ENCODE measurements around the gene NEIL1. TPM values are rescaled to one million over a fixed set of nuclear protein-coding genes. Genes with fewer than 3 reads are reported as not detected.
"Not testable (repeated sequence)": the region's sequence is repeated elsewhere in the genome, so short reads cannot be mapped to it uniquely, and the experiment has no call there.

NEIL1 gene
- total RNA-seq, 2 experiments from 2014 or later = 2.8 to 3.2 TPM

DNA sequence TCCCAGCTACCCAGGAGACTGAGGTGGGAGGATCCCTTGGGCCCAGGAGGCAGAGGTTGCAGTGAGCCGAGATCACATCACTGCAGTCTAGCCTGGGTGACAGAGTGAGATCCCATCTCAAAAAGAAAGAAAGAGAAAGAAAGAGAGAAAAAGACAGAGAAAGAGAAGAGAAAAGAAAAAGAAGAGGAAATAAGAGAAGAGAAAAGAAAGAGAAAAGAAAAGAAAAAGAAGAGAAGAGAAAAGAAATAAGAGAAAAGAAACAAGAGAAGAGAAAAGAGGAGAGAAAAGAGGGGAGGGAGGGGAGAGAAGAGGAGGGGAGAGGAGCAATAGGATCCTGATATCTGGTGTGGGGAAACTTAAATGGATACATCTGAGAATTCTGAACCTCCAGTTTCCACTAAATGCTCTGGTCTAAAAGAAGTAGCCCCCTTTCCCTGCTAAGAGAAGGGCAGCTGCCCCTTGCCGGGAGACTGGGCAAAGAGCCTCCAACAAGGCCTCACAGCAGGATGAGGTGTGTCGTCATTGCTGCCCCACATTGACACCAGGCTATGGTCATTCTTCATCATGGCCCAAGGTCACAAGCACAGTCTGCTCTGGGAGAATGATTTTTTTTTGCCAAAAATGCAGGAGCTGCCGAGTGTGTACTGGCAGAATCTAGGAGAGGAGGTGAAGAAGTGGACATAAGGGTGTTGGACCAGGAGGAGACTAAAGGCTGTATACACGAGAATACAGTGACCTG, 32.1 kb upstream of the NEIL1 start:
- DNase-seq (no peak), ATAC-seq (no peak)
- Mint-ChIP-seq H3K9me3 (ENCODE audit: insufficient read depth) (no peaks in the 10 kb centered on the region), H3K4me3 (no peak overlapping the region), H3K27ac (no peak overlapping the region), H3K36me3 (ENCODE audit: low read depth) (no peaks in the 10 kb centered on the region), H3K4me1 (ENCODE audit: low read depth) (peaks cover 10% of the 10 kb centered on the region), H3K27me3 (ENCODE audit: low read depth) (peaks cover 9% of the 10 kb centered on the region)
- POLR2A ChIA-PET = no interaction called here
- CTCF ChIA-PET = no interaction called here

GRCh38 chr15:75319231-75319897, 27.5 kb upstream of the NEIL1 start:
- CTCF ChIA-PET; H3K27me3 Mint-ChIP-seq (ENCODE audit: low read depth); H3K36me3 Mint-ChIP-seq (ENCODE audit: low read depth); H3K4me1 Mint-ChIP-seq (ENCODE audit: low read depth); POLR2A ChIA-PET; ATAC-seq; DNase-seq; H3K9me3 Mint-ChIP-seq (ENCODE audit: insufficient read depth); H3K4me3 Mint-ChIP-seq; H3K27ac Mint-ChIP-seq: not testable (repeated sequence)

GRCh38 chr15:75321711-75322110, 25.1 kb upstream of the NEIL1 start:
- H3K27ac Mint-ChIP-seq = no peak overlapping the region
- no peaks in the 10 kb centered on the region for H3K4me1 Mint-ChIP-seq (ENCODE audit: low read depth)
- H3K9me3 Mint-ChIP-seq (ENCODE audit: insufficient read depth) = no peaks in the 10 kb centered on the region

GRCh38 chr15:75325922-75326321, 20.9 kb upstream of the NEIL1 start:
- no peak overlapping the region for H3K4me3 Mint-ChIP-seq
- ChIA-PET POLR2A (no interaction called here), CTCF (no interaction called here)
- no peak overlapping the region for H3K27ac Mint-ChIP-seq
- no peaks in the 10 kb centered on the region for H3K9me3 Mint-ChIP-seq (ENCODE audit: insufficient read depth)
- no peaks in the 10 kb centered on the region for H3K36me3 Mint-ChIP-seq (ENCODE audit: low read depth)
- H3K27me3 Mint-ChIP-seq (ENCODE audit: low read depth) = peaks cover 6% of the 10 kb centered on the region
- DNase-seq (no peak), ATAC-seq (no peak)
- H3K4me1 Mint-ChIP-seq (ENCODE audit: low read depth) = no peaks in the 10 kb centered on the region

More at GRCh38 chr15:75321711-75322110, 25.1 kb upstream of the NEIL1 start:
- no peak overlapping the region for H3K4me3 Mint-ChIP-seq
- no peaks in the 10 kb centered on the region for H3K36me3 Mint-ChIP-seq (ENCODE audit: low read depth)
- ATAC-seq (no peak), DNase-seq (no peak)
- peaks cover 9% of the 10 kb centered on the region for H3K27me3 Mint-ChIP-seq (ENCODE audit: low read depth)
- CTCF ChIA-PET = no interaction called here
- POLR2A ChIA-PET = no interaction called here

DNA sequence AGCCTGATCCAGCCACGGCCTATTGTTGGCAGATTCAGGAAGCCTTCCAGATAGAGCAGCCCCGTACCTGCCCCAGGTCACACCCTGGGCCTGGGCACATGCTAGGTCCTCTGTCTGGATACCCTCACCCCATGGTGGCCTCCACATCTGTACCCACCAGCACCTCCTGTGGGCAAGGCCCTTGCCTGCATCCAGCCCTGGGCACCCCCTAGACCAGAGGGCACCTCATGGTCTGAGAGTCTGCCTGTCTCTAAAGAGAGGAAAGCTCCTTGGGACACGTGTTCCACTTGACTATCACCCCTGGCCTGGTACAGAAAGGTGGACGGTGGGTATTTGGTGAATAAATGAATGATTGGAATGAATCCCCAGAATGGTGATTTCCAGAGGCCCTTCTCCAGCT, 19.8 kb upstream of the NEIL1 start:
- no peak overlapping the region for H3K27ac Mint-ChIP-seq
- POLR2A ChIA-PET = no interaction called here
- no peaks in the 10 kb centered on the region for H3K4me1 Mint-ChIP-seq (ENCODE audit: low read depth)
- DNase-seq (no peak), ATAC-seq (no peak)
- H3K27me3 Mint-ChIP-seq (ENCODE audit: low read depth) = peaks cover 3% of the 10 kb centered on the region
- H3K4me3 Mint-ChIP-seq = no peak overlapping the region
- H3K36me3 Mint-ChIP-seq (ENCODE audit: low read depth) = no peaks in the 10 kb centered on the region
- H3K9me3 Mint-ChIP-seq (ENCODE audit: insufficient read depth) = no peaks in the 10 kb centered on the region
- CTCF ChIA-PET = no interaction called here

DNA sequence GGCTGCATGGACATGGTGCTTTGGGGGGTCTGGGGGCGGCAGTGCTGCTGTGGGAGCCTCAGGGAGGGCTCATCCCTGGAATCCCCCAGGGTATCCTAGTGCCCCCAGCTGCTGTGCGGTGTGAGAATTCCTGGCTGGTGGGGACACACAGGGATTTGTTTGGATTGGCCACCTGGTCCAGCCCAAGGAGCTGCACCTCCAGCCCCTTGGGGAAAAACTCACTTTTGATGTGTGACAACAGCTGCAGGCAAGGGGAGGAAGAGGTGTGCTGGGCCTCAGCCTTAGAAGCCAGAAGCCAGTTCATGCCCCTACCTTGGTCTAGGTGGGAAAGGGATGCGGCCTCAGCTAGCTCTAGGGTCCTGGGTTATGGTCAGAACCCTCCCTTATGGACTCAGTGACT, 19.3 kb upstream of the NEIL1 start:
- CTCF ChIA-PET = no interaction called here
- H3K27ac Mint-ChIP-seq = no peak overlapping the region
- H3K36me3 Mint-ChIP-seq (ENCODE audit: low read depth) = no peaks in the 10 kb centered on the region

GRCh38 chr15:75328493-75329314, 18.1 kb upstream of the NEIL1 start:
- POLR2A ChIA-PET = interaction anchor here (0.6 kb wide), 1 partner anchor 312 kb away, joined by 3 read pairs; no protein-coding TSS in a partner anchor
- Mint-ChIP-seq H3K36me3 (ENCODE audit: low read depth) (no peaks in the 10 kb centered on the region), H3K4me3 (no peak overlapping the region), H3K27ac (no peak overlapping the region), H3K4me1 (ENCODE audit: low read depth) (no peaks in the 10 kb centered on the region), H3K27me3 (ENCODE audit: low read depth) (peaks cover 3% of the 10 kb centered on the region), H3K9me3 (ENCODE audit: insufficient read depth) (no peaks in the 10 kb centered on the region)
- CTCF ChIA-PET = no interaction called here
- DNase-seq = no peak
- ATAC-seq = no peak

More for the DNA sequence above, 19.3 kb upstream of the NEIL1 start:
- Mint-ChIP-seq H3K4me1 (ENCODE audit: low read depth) (no peaks in the 10 kb centered on the region), H3K4me3 (no peak overlapping the region), H3K27me3 (ENCODE audit: low read depth) (peaks cover 4% of the 10 kb centered on the region), H3K9me3 (ENCODE audit: insufficient read depth) (no peaks in the 10 kb centered on the region)
- POLR2A ChIA-PET = interaction anchor here (0.6 kb wide), 1 partner anchor 240 kb away, joined by 3 read pairs; no protein-coding TSS in a partner anchor
- DNase-seq = no peak
- ATAC-seq = no peak

DNA sequence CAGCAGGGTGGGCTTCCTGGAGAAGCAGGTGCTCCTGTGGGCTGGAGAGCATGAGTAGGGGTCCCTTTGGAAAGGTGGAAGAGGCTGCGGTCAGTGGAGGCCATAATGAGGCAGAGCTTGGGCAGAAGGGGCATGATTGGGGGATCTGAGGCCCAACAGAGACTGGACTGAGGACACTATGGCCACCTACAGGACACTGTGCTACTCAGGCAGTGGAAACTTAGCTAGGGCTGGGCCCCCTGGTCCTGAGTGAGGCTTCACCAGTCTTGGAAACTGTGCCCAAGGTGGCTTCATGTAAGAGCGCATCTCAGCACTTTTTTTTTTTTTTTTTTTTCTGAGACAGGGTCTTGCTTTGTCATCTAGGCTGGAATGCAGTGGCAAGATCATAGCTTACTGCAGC, 17.3 kb upstream of the NEIL1 start:
- Mint-ChIP-seq H3K4me1 (ENCODE audit: low read depth) (no peaks in the 10 kb centered on the region), H3K27ac (no peak overlapping the region), H3K9me3 (ENCODE audit: insufficient read depth) (no peaks in the 10 kb centered on the region), H3K36me3 (ENCODE audit: low read depth) (no peaks in the 10 kb centered on the region), H3K4me3 (no peak overlapping the region), H3K27me3 (ENCODE audit: low read depth) (peaks cover 3% of the 10 kb centered on the region)
- DNase-seq (no peak), ATAC-seq (no peak)
- ChIA-PET CTCF (no interaction called here), POLR2A (no interaction called here)

GRCh38 chr15:75332093-75332492, 14.7 kb upstream of the NEIL1 start:
- H3K9me3 Mint-ChIP-seq (ENCODE audit: insufficient read depth); H3K27ac Mint-ChIP-seq; POLR2A ChIA-PET; H3K36me3 Mint-ChIP-seq (ENCODE audit: low read depth); CTCF ChIA-PET; DNase-seq; ATAC-seq; H3K4me3 Mint-ChIP-seq; H3K27me3 Mint-ChIP-seq (ENCODE audit: low read depth): not testable (repeated sequence)
- H3K4me1 Mint-ChIP-seq (ENCODE audit: low read depth) = peaks cover 16% of the 10 kb centered on the region

GRCh38 chr15:75333654-75334419, 13.0 kb upstream of the NEIL1 start:
- POLR2A ChIA-PET = interaction anchor here (3.5 kb wide), 1 partner anchor 34 kb away, joined by 12 read pairs; the partner anchor contains the start of gene MAN2C1
- not testable (repeated sequence) for H3K9me3 Mint-ChIP-seq (ENCODE audit: insufficient read depth)

DNA sequence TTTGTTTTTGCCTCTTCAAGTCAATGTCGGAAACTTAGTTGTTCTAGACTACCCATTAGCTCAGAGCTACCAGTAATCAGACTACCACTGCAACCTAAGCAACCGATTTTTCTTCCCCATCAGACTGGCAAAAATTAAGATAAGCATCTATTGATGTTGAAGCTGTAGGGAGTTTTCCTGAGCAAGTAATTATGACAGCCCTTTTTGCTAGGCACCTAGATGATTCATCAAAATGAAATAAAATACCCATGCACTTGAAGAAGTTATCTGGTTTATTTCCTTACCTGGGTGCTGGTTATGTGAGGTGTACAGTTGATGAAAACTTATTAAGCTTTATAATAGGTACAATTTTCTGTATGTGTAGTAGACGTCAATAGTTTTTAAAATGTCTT, 11.5 kb upstream of the NEIL1 start:
- H3K27me3 Mint-ChIP-seq (ENCODE audit: low read depth) = peaks cover 3% of the 10 kb centered on the region
- H3K9me3 Mint-ChIP-seq (ENCODE audit: insufficient read depth) = no peaks in the 10 kb centered on the region
- H3K36me3 Mint-ChIP-seq (ENCODE audit: low read depth) = peaks cover 5% of the 10 kb centered on the region
- H3K27ac Mint-ChIP-seq = peak overlapping the region; percentile 94
- ATAC-seq (no peak), DNase-seq (no peak)
- POLR2A ChIA-PET = interaction anchor here (1.1 to 3.5 kb wide), 2 partner anchors 19 to 33 kb away, joined by 3 to 12 read pairs; partner anchors contain the start of gene MAN2C1
- CTCF ChIA-PET = interaction anchor here (0.8 to 1.6 kb wide), 4 partner anchors 29 to 313 kb away, joined by 3 to 4 read pairs (median 3); partner anchors contain the start of genes MAN2C1 and SNX33
- peak overlapping the region; percentile 96 for H3K4me3 Mint-ChIP-seq
- H3K4me1 Mint-ChIP-seq (ENCODE audit: low read depth) = peaks cover 16% of the 10 kb centered on the region

More at GRCh38 chr15:75333654-75334419, 13.0 kb upstream of the NEIL1 start:
- not testable (repeated sequence) for DNase-seq; H3K4me3 Mint-ChIP-seq; ATAC-seq; H3K36me3 Mint-ChIP-seq (ENCODE audit: low read depth); H3K27me3 Mint-ChIP-seq (ENCODE audit: low read depth); H3K27ac Mint-ChIP-seq
- CTCF ChIA-PET = interaction anchor here (1.6 kb wide), 1 partner anchor 34 kb away, joined by 4 read pairs; the partner anchor contains the start of gene MAN2C1
- H3K4me1 Mint-ChIP-seq (ENCODE audit: low read depth) = peaks cover 16% of the 10 kb centered on the region

Measured in activated CD8-positive, alpha-beta T cell treated with anti-CD3 and anti-CD28 coated beads, Interleukin-2, amount 10 ng/mL, durations not matched to agents 7 days and 5 days (primary cell).